Neuronal stem cell (in vitro differentiated cells): ENCODE measurements around the gene SLC51B.
"Not testable (repeated sequence)": the region's sequence is repeated elsewhere in the genome, so short reads cannot be mapped to it uniquely, and the experiment has no call there.

Experiments used
- DNase-seq: peaks from one replicate; pipeline ENCODE4 v3.0.0-alpha.2; 2013; ENCODE audit warnings: low spot score
- H2AFZ ChIP-seq: one replicate; pipeline ENCODE4 v1.6.1; 2013; ENCODE audit warnings: mild to moderate bottlenecking, low read length, inconsistent platforms
- H2AK5ac ChIP-seq: 2 replicates; pipeline ENCODE4 v1.6.1; 2013; ENCODE audit warnings: low read depth, mild to moderate bottlenecking, inconsistent platforms, low read length, moderate library complexity, mixed read lengths
- H2BK120ac ChIP-seq: 2 replicates; pipeline ENCODE4 v1.6.1; 2013; ENCODE audit warnings: low read depth, mild to moderate bottlenecking, inconsistent platforms, low read length, moderate library complexity, mixed read lengths
- H2BK12ac ChIP-seq: one replicate; pipeline ENCODE4 v1.6.1; 2013; ENCODE audit warnings: low read length, inconsistent platforms
- H2BK15ac ChIP-seq: 2 replicates; pipeline ENCODE4 v1.6.1; 2013; ENCODE audit warnings: mild to moderate bottlenecking, low read length, inconsistent platforms, mixed read lengths
- H2BK5ac ChIP-seq: one replicate; pipeline ENCODE4 v1.6.1; 2013; ENCODE audit warnings: inconsistent platforms, mild to moderate bottlenecking, low read length, moderate library complexity
- H3K14ac ChIP-seq: one replicate; pipeline ENCODE4 v1.6.1; 2013; ENCODE audit warnings: low read length, inconsistent platforms
- H3K18ac ChIP-seq: 2 replicates; pipeline ENCODE4 v1.6.1; 2013; ENCODE audit warnings: low read length, inconsistent platforms
- H3K23ac ChIP-seq: 2 replicates; pipeline ENCODE4 v1.6.1; 2013; ENCODE audit warnings: low read depth, mild to moderate bottlenecking, mixed read lengths, low read length, inconsistent platforms; ENCODE audit not compliant: poor library complexity
- H3K27ac ChIP-seq: replicated peaks from 3 replicates; pipeline ENCODE4 v1.5.1; 2013; ENCODE audit warnings: low read length, inconsistent platforms
- H3K27me3 ChIP-seq, 3 experiments: 2 replicates each; pipeline ENCODE4 v1.6.1; 2013; ENCODE audit warnings: low read length in 3 of 3, mild to moderate bottlenecking in 2 of 3, inconsistent platforms in 1 of 3, low read depth in 1 of 3, mixed read lengths in 1 of 3, moderate library complexity in 1 of 3; ENCODE audit not compliant: control insufficient read depth in 3 of 3, insufficient read depth in 3 of 3
- H3K36me3 ChIP-seq, 2 donors: replicated peaks in 1 of 2; 2 replicates each; pipeline ENCODE4 v1.6.1; 2013; ENCODE audit warnings: low read length in 2 of 2; ENCODE audit not compliant: control insufficient read depth in 2 of 2, insufficient read depth in 2 of 2
- H3K4ac ChIP-seq: 2 replicates; pipeline ENCODE4 v1.6.1; 2013; ENCODE audit warnings: inconsistent platforms, mild to moderate bottlenecking, low read length, moderate library complexity
- H3K4me1 ChIP-seq, 2 donors: 1 replicate in 1 of 2; 2 replicates in 1 of 2; pipeline ENCODE4 v1.6.1; 2013; ENCODE audit warnings: low read length in 2 of 2, low read depth in 1 of 2; ENCODE audit not compliant: control insufficient read depth in 2 of 2, insufficient read depth in 1 of 2
- H3K4me2 ChIP-seq: one replicate; pipeline ENCODE4 v1.6.1; 2013; ENCODE audit warnings: mild to moderate bottlenecking, low read length, inconsistent platforms; ENCODE audit not compliant: insufficient read depth, poor library complexity, severe bottlenecking
- H3K4me3 ChIP-seq, 2 donors: 2 replicates each; pipeline ENCODE4 v1.5.1; 2013; ENCODE audit warnings: low read length in 2 of 2, mild to moderate bottlenecking in 2 of 2, inconsistent platforms in 1 of 2, moderate library complexity in 1 of 2
- H3K79me1 ChIP-seq: one replicate; pipeline ENCODE4 v1.6.1; 2013; ENCODE audit warnings: low read depth, mild to moderate bottlenecking, inconsistent platforms, low read length, moderate library complexity
- H3K9ac ChIP-seq: one replicate; pipeline ENCODE4 v1.6.1; 2013; ENCODE audit warnings: mild to moderate bottlenecking, low read depth, low read length, inconsistent platforms; ENCODE audit not compliant: poor library complexity
- H3K9me3 ChIP-seq, 2 donors: replicated peaks in 1 of 2; 2 replicates each; pipeline versions ENCODE3 to v1.6.1; 2013; ENCODE audit warnings: low read length in 2 of 2, mild to moderate bottlenecking in 2 of 2, inconsistent platforms in 1 of 2, low read depth in 1 of 2, mixed read lengths in 1 of 2, moderate library complexity in 1 of 2; ENCODE audit not compliant: control insufficient read depth in 2 of 2, insufficient read depth in 1 of 2
- H4K8ac ChIP-seq: one replicate; pipeline ENCODE4 v1.6.1; 2013; ENCODE audit warnings: low read depth, mild to moderate bottlenecking, inconsistent platforms, low read length, moderate library complexity
- H4K91ac ChIP-seq: one replicate; pipeline ENCODE4 v1.6.1; 2013; ENCODE audit warnings: low read length, low read depth, mild to moderate bottlenecking, inconsistent platforms; ENCODE audit not compliant: poor library complexity
- WGBS, 2 donors: extraction: QIAGEN DNeasy Blood & Tissue Kit; methylation state at CpG; one replicate each; pipeline ENCODE4 v1.1.7; 2013; ENCODE audit warnings: missing lambda C conversion rate in 2 of 2, mixed read lengths in 1 of 2; ENCODE audit not compliant: insufficient read length in 2 of 2, insufficient replicate concordance in 1 of 2; ENCODE audit errors: extremely low coverage in 2 of 2; 5-methylcytosine and 5-hydroxymethylcytosine counted together

Gene SLC51B

DNA sequence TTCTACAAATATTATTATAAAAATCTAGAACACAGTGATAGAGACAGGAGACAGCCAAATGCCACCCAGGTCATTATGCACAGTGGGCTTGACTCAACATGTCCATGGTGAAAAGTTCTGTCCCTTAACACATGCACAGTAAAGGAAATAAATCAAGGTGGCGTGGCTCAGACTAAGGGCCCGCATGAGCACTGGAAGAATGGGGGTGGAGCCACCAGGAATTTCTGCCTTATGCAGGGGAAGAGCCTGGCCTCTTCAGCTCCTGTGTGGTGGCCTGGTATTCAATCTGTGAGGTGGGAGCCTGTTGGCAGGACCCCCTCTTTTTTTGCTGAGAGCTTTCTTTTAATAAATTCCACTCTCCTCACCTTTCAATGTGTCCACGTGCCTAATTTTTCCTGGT lies 38.3 kb upstream of the SLC51B start:
- no peak overlapping the region for H3K9ac ChIP-seq
- no peak overlapping the region for H2AK5ac ChIP-seq
- H3K79me1 ChIP-seq: no peaks in the 10 kb centered on the region
- no peak for DNase-seq
- no CpG with 5 or more reads among the region's 3 CpGs for whole genome bisulfite sequencing, 2 donors
- H3K9me3 ChIP-seq: peaks cover 0 to 12% of the 10 kb centered on the region in 2 donors
- no peak overlapping the region for H3K4me3 ChIP-seq
- no peak overlapping the region for H3K4me2 ChIP-seq
- H2BK120ac ChIP-seq: no peak overlapping the region
- H3K23ac ChIP-seq: no peak overlapping the region
- no peak overlapping the region for H4K8ac ChIP-seq
- no peak overlapping the region for H2BK15ac ChIP-seq
- H3K4ac ChIP-seq: no peak overlapping the region
- peaks cover 2 to 59% of the 10 kb centered on the region in 2 donors for H3K36me3 ChIP-seq
- no peak overlapping the region for H3K27ac ChIP-seq
- H4K91ac ChIP-seq: no peak overlapping the region
- no peak overlapping the region for H2AFZ ChIP-seq
- H3K27me3 ChIP-seq: no peaks in the 10 kb centered on the region
- H3K18ac ChIP-seq: no peak overlapping the region
- no peak overlapping the region for H3K14ac ChIP-seq
- H2BK5ac ChIP-seq: no peak overlapping the region
- H3K4me1 ChIP-seq: no peaks in the 10 kb centered on the region
- H2BK12ac ChIP-seq: no peak overlapping the region

DNA sequence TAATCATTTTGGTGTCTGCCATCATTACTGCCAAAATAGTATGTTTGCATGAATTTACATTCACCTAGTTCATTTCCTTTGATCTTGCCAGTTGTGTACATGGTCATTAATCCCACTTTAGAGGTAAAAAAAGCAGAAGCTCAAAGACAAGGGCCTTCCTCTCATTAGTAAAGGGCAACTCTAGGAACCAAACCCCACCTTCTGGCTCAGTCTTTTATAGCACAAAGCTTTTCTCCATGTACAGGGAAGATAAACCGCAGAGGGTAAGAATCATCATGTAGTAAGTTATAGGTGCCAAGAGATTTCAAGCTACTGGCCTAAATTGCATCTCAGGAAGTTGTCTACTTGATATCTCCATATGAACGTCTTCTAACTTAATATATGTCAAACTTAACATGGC lies 36.2 kb upstream of the SLC51B start:
- no peak overlapping the region for H3K4me3 ChIP-seq
- no peak overlapping the region for H3K14ac ChIP-seq

DNA sequence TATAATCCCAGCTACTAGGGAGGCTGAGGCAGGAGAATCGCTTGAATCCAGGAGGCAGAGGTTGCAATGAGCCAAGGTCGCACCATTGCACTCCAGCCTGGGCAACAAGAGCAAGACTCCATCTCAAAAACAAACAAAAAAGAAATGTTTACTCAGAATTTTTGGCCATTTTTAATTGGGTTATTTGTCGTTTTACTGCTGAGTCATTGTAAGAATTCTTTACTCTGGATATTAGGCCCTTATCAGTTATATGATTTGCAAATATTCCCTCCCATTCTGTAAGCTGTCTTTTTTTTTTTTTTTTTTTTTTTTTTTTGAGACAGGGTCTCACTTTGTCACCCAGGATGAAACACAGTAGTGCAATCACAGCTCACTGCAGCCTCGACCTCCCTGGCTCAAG lies 34.0 kb upstream of the SLC51B start:
- not testable (repeated sequence) for H3K27me3 ChIP-seq, H2BK5ac ChIP-seq, H2BK120ac ChIP-seq, H3K4me1 ChIP-seq, H3K4me3 ChIP-seq, H3K4me2 ChIP-seq, DNase-seq, H3K27ac ChIP-seq, H2AK5ac ChIP-seq, H4K8ac ChIP-seq, H3K4ac ChIP-seq, H2AFZ ChIP-seq, H3K9ac ChIP-seq, H3K14ac ChIP-seq, H3K23ac ChIP-seq, H2BK12ac ChIP-seq, H3K18ac ChIP-seq, H3K79me1 ChIP-seq, H4K91ac ChIP-seq, H2BK15ac ChIP-seq
- Histone ChIP-seq H3K36me3 (peaks cover 8 to 64% of the 10 kb centered on the region in 2 donors), H3K9me3 (peaks cover 5 to 25% of the 10 kb centered on the region in 2 donors)
- WGBS, 2 donors: no CpG with 5 or more reads among the region's 4 CpGs

More for the DNA sequence above, 36.2 kb upstream of the SLC51B start:
- H3K18ac ChIP-seq: no peak overlapping the region
- no peak overlapping the region for H3K4me2 ChIP-seq
- H2BK15ac ChIP-seq: no peak overlapping the region
- no peak overlapping the region for H4K91ac ChIP-seq
- no peak overlapping the region for H3K27ac ChIP-seq
- H3K23ac ChIP-seq: no peak overlapping the region
- no peaks in the 10 kb centered on the region for H3K27me3 ChIP-seq
- H2AFZ ChIP-seq: no peak overlapping the region
- H3K79me1 ChIP-seq: no peaks in the 10 kb centered on the region
- H2BK5ac ChIP-seq: no peak overlapping the region
- no peaks in the 10 kb centered on the region for H3K4me1 ChIP-seq
- H2BK12ac ChIP-seq: no peak overlapping the region
- H3K9ac ChIP-seq: no peak overlapping the region
- WGBS, 2 donors: no CpG with 5 or more reads among the region's 2 CpGs
- peaks cover 5 to 25% of the 10 kb centered on the region in 2 donors for H3K9me3 ChIP-seq
- no peak for DNase-seq
- H2BK120ac ChIP-seq: no peak overlapping the region
- no peak overlapping the region for H3K4ac ChIP-seq
- no peak overlapping the region for H4K8ac ChIP-seq
- H3K36me3 ChIP-seq: peaks cover 5 to 63% of the 10 kb centered on the region in 2 donors
- no peak overlapping the region for H2AK5ac ChIP-seq

DNA sequence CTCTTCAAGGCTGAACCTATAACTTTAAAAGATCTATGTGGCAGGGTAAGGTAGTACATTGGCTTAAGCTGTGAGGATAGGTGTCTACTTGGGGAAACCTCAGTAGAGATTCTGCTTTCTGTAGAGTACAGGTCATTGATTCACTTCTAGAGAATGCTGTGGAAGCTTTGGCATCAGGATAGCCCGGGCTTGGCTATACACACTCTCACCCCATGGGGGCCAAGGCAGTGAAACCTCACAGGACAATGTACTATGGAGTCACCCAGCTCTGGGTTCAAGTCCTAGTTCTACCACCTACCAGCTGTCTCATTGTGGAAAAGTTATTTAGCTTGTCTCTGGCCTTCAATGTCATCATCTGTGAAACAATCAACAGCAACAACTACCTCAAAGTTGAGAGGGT lies 24.8 kb upstream of the SLC51B start:
- Histone ChIP-seq H3K9ac (no peak overlapping the region), H3K9me3 (no peaks in the 10 kb centered on the region), H3K4me3 (no peak overlapping the region), H3K79me1 (no peaks in the 10 kb centered on the region), H2BK120ac (no peak overlapping the region), H3K18ac (no peak overlapping the region), H3K23ac (no peak overlapping the region), H2AFZ (no peak overlapping the region), H3K27ac (no peak overlapping the region), H2BK15ac (no peak overlapping the region), H4K91ac (no peak overlapping the region), H2BK12ac (no peak overlapping the region), H4K8ac (no peak overlapping the region), H3K36me3 (peaks cover 6 to 93% of the 10 kb centered on the region in 2 donors), H3K4ac (no peak overlapping the region), H3K4me2 (no peak overlapping the region), H2AK5ac (no peak overlapping the region), H3K14ac (no peak overlapping the region), H3K4me1 (no peaks in the 10 kb centered on the region), H3K27me3 (no peaks in the 10 kb centered on the region), H2BK5ac (no peak overlapping the region)
- no peak for DNase-seq
- WGBS, 2 donors: no CpG with 5 or more reads among the region's 1 CpG
